Transverse colon (tissue), 4 donors: Measurements from ENCODE around the gene NTHL1. TPM values are rescaled to one million over a fixed set of nuclear protein-coding genes. Genes with fewer than 3 reads are reported as not detected.
A peak's percentile ranks its signal among the peaks of the same experiment; 100 is the strongest.

ENCODE experiments used
- DNase-seq: peaks from one replicate; pipeline ENCODE4 v3.0.0-alpha.2; 2019
- H3K27ac ChIP-seq, 4 donors: fragments of 200-600 bp; sonication (generic); 2 replicates each; pipeline ENCODE4 v1.5.1; 2016 to 2018; ENCODE audit warnings: inconsistent platforms in 4 of 4
- H3K27me3 ChIP-seq: fragments of 200-600 bp; sonication (generic); 2 replicates; pipeline ENCODE4 v1.5.1; 2017; ENCODE audit warnings: inconsistent platforms
- H3K36me3 ChIP-seq, 4 donors: fragments of 200-600 bp; sonication (generic); 2 replicates each; pipeline ENCODE4 v1.5.1; 2017 to 2019; ENCODE audit warnings: inconsistent platforms in 4 of 4
- H3K4me1 ChIP-seq, 4 donors: fragments of 200-600 bp; sonication (generic); 2 replicates each; pipeline ENCODE4 v1.5.1; 2017 to 2020; ENCODE audit warnings: inconsistent platforms in 4 of 4
- H3K4me3 ChIP-seq, 4 donors: fragments of 200-600 bp; sonication (generic); 1 replicate in 1 of 4; 2 replicates in 3 of 4; pipeline versions ENCODE4 v1.5.1 to v1.6.1; 2017 to 2019; ENCODE audit warnings: inconsistent platforms in 4 of 4
- H3K9me3 ChIP-seq, 2 donors: fragments of 200-600 bp; sonication (generic); 2 replicates each; pipeline ENCODE4 v1.5.1; 2017 to 2019; ENCODE audit warnings: inconsistent platforms in 2 of 2
- CTCF ChIP-seq, 5 experiments: fragments of 200-600 bp in 3 of 5; fragments of 450-650 bp in 2 of 5; sonication (generic) in 3 of 5; IDR thresholded peaks; 1 replicate in 2 of 5; 2 replicates in 3 of 5; pipeline ENCODE4 v1.5.1; 2016 to 2017; ENCODE audit warnings: antibody characterized with exemption in 5 of 5, inconsistent platforms in 3 of 5, mild to moderate bottlenecking in 2 of 5, moderate library complexity in 1 of 5
- EP300 ChIP-seq: sonication (generic); formaldehyde crosslinking; IDR thresholded peaks from one replicate; pipeline ENCODE4 v1.6.1; 2017; ENCODE audit warnings: antibody characterized with exemption, low read depth
- POLR2A ChIP-seq: fragments of 450-650 bp; IDR thresholded peaks from one replicate; pipeline ENCODE4 v1.6.1; 2016; ENCODE audit warnings: antibody characterized with exemption, mild to moderate bottlenecking, moderate library complexity
- POLR2AphosphoS5 ChIP-seq, 3 donors: sonication (generic); formaldehyde crosslinking; IDR thresholded peaks; one replicate each; pipeline ENCODE4 v1.6.1; 2016; ENCODE audit warnings: antibody characterized with exemption in 3 of 3
- WGBS, 2 donors: methylation state at CpG; one replicate each; pipeline ENCODE4 v1.1.5; 2018; ENCODE audit warnings: low coverage in 1 of 2; 5-methylcytosine and 5-hydroxymethylcytosine counted together
- in situ Hi-C, 4 donors: fragments of 200-750 bp; cut with MboI; loops; one replicate each; pipeline versions ENCODE4 v1.15.0 to v1.15.1; 2017; ENCODE audit warnings: low sequenced_read_pairs in 3 of 4, low pct_ligation_motif_present in 1 of 4, low pct_unique_long_range_greater_than_20kb in 1 of 4
- intact Hi-C: fragments of 100-400 bp; cut with DNase I; formaldehyde crosslinking; loops from one replicate; pipeline ENCODE4 v1.15.1; 2023; ENCODE audit warnings: low total_unique reads
- total RNA-seq, 4 donors: library from RNA; depleted of rRNA; stranded (reverse); fragments of >200 nt; gene quantifications; one replicate each; pipeline ENCODE4 v1.1.0, GENCODE V29; 2016

Gene NTHL1
- total RNA-seq, 4 donors from 2014 or later: 12.7 to 32.9 (median 23.2) TPM

- Histone ChIP-seq H3K4me1 (peaks cover 4 to 24% (median 21%) of the 10 kb centered on the region in 4 donors), H3K4me3 (no peak overlapping the region), H3K9me3 (no peaks in the 10 kb centered on the region), H3K27me3 (no peaks in the 10 kb centered on the region), H3K36me3 (peaks cover 0 to 32% (median 2%) of the 10 kb centered on the region in 4 donors), H3K27ac (no peak overlapping the region)
- in situ Hi-C loops: no loop called here
- TF ChIP-seq POLR2A: no peak
- TF ChIP-seq POLR2AphosphoS5 (IDR thresholded peaks at IDR 0.05): no peak
- no peak for TF ChIP-seq EP300
- TF ChIP-seq CTCF (IDR thresholded peaks at IDR 0.05): no peak
- WGBS, 2 donors: 87 to 95% methylated on average over 11 to 26 of the region's 26 CpGs
- no peak for DNase-seq
- intact Hi-C loops: no loop called here
Measured at GRCh38 chr16:2095315-2095853, 47.8 kb upstream of the NTHL1 start.

GRCh38 chr16:2093793-2094192 is 46.2 kb upstream of the NTHL1 start:
- 87% methylated on average over 14 of the region's 15 CpGs; no CpG with 5 or more reads in 1 of the 2 donors for WGBS, 2 donors
- peaks cover 0 to 18% (median 4%) of the 10 kb centered on the region in 4 donors for H3K36me3 ChIP-seq
- no peak overlapping the region for H3K4me3 ChIP-seq
- DNase-seq: no peak
- intact Hi-C loops (no loop called here), in situ Hi-C loops (no loop called here)
- no peaks in the 10 kb centered on the region for H3K9me3 ChIP-seq
- no peak overlapping the region for H3K27ac ChIP-seq
- no peaks in the 10 kb centered on the region for H3K27me3 ChIP-seq
- peaks cover 4 to 39% (median 27%) of the 10 kb centered on the region in 4 donors for H3K4me1 ChIP-seq
- TF ChIP-seq POLR2AphosphoS5 (IDR thresholded peaks at IDR 0.05): no peak

GRCh38 chr16:2092866-2093265 is 45.2 kb upstream of the NTHL1 start:
- H3K27me3 ChIP-seq: no peaks in the 10 kb centered on the region
- in situ Hi-C loops (no loop called here), intact Hi-C loops (no loop called here)
- peaks cover 0 to 18% (median 4%) of the 10 kb centered on the region in 4 donors for H3K36me3 ChIP-seq
- 84% methylated on average over 13 of the region's 13 CpGs; no CpG with 5 or more reads in 1 of the 2 donors for WGBS, 2 donors
- no peak overlapping the region for H3K4me3 ChIP-seq
- H3K27ac ChIP-seq: peak overlapping the region; percentile 85 to 93 (median 90)
- H3K9me3 ChIP-seq: no peaks in the 10 kb centered on the region
- DNase-seq: no peak
- H3K4me1 ChIP-seq: peaks cover 4 to 39% (median 27%) of the 10 kb centered on the region in 4 donors
- TF ChIP-seq EP300: no peak
- no peak for TF ChIP-seq CTCF (IDR thresholded peaks at IDR 0.05)
- no peak for TF ChIP-seq POLR2A
- TF ChIP-seq POLR2AphosphoS5 (IDR thresholded peaks at IDR 0.05): no peak

GRCh38 chr16:2092256-2092620 is 44.6 kb upstream of the NTHL1 start:
- Histone ChIP-seq H3K27me3 (no peaks in the 10 kb centered on the region), H3K4me3 (peak overlapping the region in 2 of 4 donors; percentile 43 to 45), H3K27ac (peak overlapping the region; percentile 85 to 93 (median 90)), H3K9me3 (no peaks in the 10 kb centered on the region), H3K4me1 (peaks cover 4 to 40% (median 29%) of the 10 kb centered on the region in 4 donors), H3K36me3 (peaks cover 0 to 17% (median 4%) of the 10 kb centered on the region in 4 donors)
- 59% methylated on average over 16 of the region's 16 CpGs; no CpG with 5 or more reads in 1 of the 2 donors for WGBS, 2 donors
- in situ Hi-C loops (no loop called here), intact Hi-C loops (no loop called here)
- DNase-seq: peak; percentile 81
- peak; percentile 10 for TF ChIP-seq POLR2A
- no peak for TF ChIP-seq EP300
- peak in 1 of 3 donors; percentile 49 for TF ChIP-seq POLR2AphosphoS5 (IDR thresholded peaks at IDR 0.05)

- no peaks in the 10 kb centered on the region for H3K27me3 ChIP-seq
- in situ Hi-C loops: no loop called here
- H3K36me3 ChIP-seq: peaks cover 0 to 12% (median 4%) of the 10 kb centered on the region in 4 donors
- TF ChIP-seq POLR2A (peak; percentile 15), POLR2AphosphoS5 (IDR thresholded peaks at IDR 0.05) (peak in 1 of 3 donors; percentile 26), EP300 (no peak), CTCF (IDR thresholded peaks at IDR 0.05) (no peak)
- peak overlapping the region in 3 of 4 donors; percentile 25 to 45 (median 43) for H3K4me3 ChIP-seq
- H3K4me1 ChIP-seq: peaks cover 4 to 40% (median 29%) of the 10 kb centered on the region in 4 donors
- DNase-seq: peak; percentile 31
- 60% methylated on average over 43 of the region's 49 CpGs; no CpG with 5 or more reads in 1 of the 2 donors for WGBS, 2 donors
- peak overlapping the region; percentile 85 to 93 (median 90) for H3K27ac ChIP-seq
- intact Hi-C loops: no loop called here
- H3K9me3 ChIP-seq: no peaks in the 10 kb centered on the region
Measured at GRCh38 chr16:2091547-2092255, 44.1 kb upstream of the NTHL1 start.
